ENCODE results near the gene GLYATL2.

- TF ChIP-seq EGR1 (conservative IDR thresholded peaks at IDR 0.05) (no peak), POLR2AphosphoS5 (IDR thresholded peaks at IDR 0.05; ENCODE audit: control insufficient read depth, insufficient read depth, low read depth, low read length) (no peak), PKNOX1 (IDR thresholded peaks at IDR 0.05) (no peak), MTF1 (CRISPR knock-in tag; IDR thresholded peaks at IDR 0.05; ENCODE audit: borderline replicate concordance) (no peak), EZH2 (IDR thresholded peaks at IDR 0.05; ENCODE audit: borderline replicate concordance, low read depth, low read length) (no peak), NFIC (IDR thresholded peaks at IDR 0.05) (no peak), FOSL1 (tag; conservative IDR thresholded peaks at IDR 0.05) (no peak), GABPA (tag; conservative IDR thresholded peaks at IDR 0.05; ENCODE audit: low read depth) (no peak), NFATC3 (IDR thresholded peaks at IDR 0.05) (no peak), ZNF77 (CRISPR knock-in tag; IDR thresholded peaks at IDR 0.05) (no peak)
- TF ChIP-seq, protein P1, sequence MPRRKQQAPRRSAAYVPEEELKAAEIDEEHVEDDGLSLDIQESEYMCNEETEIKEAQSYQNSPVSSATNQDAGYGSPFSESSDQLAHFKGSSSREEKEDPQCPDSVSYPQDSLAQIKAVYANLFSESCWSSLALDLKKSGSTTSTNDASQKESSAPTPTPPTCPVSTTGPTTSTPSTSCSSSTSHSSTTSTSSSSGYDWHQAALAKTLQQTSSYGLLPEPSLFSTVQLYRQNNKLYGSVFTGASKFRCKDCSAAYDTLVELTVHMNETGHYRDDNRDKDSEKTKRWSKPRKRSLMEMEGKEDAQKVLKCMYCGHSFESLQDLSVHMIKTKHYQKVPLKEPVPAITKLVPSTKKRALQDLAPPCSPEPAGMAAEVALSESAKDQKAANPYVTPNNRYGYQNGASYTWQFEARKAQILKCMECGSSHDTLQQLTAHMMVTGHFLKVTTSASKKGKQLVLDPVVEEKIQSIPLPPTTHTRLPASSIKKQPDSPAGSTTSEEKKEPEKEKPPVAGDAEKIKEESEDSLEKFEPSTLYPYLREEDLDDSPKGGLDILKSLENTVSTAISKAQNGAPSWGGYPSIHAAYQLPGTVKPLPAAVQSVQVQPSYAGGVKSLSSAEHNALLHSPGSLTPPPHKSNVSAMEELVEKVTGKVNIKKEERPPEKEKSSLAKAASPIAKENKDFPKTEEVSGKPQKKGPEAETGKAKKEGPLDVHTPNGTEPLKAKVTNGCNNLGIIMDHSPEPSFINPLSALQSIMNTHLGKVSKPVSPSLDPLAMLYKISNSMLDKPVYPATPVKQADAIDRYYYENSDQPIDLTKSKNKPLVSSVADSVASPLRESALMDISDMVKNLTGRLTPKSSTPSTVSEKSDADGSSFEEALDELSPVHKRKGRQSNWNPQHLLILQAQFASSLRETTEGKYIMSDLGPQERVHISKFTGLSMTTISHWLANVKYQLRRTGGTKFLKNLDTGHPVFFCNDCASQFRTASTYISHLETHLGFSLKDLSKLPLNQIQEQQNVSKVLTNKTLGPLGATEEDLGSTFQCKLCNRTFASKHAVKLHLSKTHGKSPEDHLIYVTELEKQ (CRISPR knock-in tag; IDR thresholded peaks at IDR 0.05): no peak
- TF ChIP-seq, protein P2, sequence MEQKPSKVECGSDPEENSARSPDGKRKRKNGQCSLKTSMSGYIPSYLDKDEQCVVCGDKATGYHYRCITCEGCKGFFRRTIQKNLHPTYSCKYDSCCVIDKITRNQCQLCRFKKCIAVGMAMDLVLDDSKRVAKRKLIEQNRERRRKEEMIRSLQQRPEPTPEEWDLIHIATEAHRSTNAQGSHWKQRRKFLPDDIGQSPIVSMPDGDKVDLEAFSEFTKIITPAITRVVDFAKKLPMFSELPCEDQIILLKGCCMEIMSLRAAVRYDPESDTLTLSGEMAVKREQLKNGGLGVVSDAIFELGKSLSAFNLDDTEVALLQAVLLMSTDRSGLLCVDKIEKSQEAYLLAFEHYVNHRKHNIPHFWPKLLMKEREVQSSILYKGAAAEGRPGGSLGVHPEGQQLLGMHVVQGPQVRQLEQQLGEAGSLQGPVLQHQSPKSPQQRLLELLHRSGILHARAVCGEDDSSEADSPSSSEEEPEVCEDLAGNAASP (IDR thresholded peaks at IDR 0.05): no peak
- TF ChIP-seq, protein P3, sequence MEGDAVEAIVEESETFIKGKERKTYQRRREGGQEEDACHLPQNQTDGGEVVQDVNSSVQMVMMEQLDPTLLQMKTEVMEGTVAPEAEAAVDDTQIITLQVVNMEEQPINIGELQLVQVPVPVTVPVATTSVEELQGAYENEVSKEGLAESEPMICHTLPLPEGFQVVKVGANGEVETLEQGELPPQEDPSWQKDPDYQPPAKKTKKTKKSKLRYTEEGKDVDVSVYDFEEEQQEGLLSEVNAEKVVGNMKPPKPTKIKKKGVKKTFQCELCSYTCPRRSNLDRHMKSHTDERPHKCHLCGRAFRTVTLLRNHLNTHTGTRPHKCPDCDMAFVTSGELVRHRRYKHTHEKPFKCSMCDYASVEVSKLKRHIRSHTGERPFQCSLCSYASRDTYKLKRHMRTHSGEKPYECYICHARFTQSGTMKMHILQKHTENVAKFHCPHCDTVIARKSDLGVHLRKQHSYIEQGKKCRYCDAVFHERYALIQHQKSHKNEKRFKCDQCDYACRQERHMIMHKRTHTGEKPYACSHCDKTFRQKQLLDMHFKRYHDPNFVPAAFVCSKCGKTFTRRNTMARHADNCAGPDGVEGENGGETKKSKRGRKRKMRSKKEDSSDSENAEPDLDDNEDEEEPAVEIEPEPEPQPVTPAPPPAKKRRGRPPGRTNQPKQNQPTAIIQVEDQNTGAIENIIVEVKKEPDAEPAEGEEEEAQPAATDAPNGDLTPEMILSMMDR (IDR thresholded peaks at IDR 0.05 in 2 of 3, conservative IDR thresholded peaks at IDR 0.05 in 1 of 3; ENCODE audit: insufficient read depth in 2 of 3, low read depth in 1 of 3, low read length in 3 of 3): no peak
These were observed 19.2 kb upstream of the GLYATL2 start for GRCh38 chr11:58863697-58864096.

Data from K562 (cell line).